HL-60/S4 treated with retinoic acid at 250 ng/mL for 4 days and 3 days (cell line): ENCODE results near the gene L3MBTL1.
"Not testable (repeated sequence)": the region's sequence is repeated elsewhere in the genome, so short reads cannot be mapped to it uniquely, and the experiment has no call there.

Experiments used
- in situ Hi-C: fragments of 300-500 bp; cut with MboI; formaldehyde crosslinking; loops from 2 replicates; pipeline ENCODE4 v1.7.0; 2022; ENCODE audit warnings: low sequenced_read_pairs

Gene L3MBTL1

DNA sequence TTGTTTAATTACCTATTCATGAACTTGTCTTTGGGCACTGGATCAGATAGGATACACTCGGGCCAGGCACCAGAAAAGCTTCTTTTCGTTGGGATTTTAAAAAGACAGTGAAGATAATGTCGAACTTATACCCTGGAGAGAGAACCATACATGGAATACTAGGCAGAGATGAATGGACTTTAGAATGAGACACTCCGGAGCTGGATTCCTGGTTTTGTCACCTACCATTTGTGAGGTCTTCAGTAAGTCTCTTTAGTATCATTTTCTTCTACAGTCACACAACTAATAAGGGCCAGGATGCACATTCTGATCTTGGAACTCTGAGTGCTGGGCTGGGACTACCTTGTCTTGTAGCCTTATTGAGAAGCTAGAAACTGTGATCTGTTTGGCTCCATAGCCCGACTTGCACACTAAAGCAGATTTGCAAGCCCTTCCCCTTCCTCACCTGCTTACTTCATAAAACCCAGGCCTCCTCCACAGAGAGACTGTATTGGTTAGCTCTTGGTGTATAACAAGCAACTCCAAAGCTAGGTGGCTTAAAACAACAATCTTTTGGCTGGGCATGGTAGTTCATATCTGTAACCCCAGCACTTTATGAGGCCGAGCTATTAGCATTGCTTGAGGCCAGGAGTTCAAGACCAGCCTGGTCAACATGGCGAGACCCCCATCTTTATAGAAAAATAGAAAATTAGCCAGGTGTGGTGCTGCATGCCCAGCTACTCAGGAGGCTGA is 75.8 kb downstream of the L3MBTL1 start:
- in situ Hi-C loops, result no loop called here

DNA sequence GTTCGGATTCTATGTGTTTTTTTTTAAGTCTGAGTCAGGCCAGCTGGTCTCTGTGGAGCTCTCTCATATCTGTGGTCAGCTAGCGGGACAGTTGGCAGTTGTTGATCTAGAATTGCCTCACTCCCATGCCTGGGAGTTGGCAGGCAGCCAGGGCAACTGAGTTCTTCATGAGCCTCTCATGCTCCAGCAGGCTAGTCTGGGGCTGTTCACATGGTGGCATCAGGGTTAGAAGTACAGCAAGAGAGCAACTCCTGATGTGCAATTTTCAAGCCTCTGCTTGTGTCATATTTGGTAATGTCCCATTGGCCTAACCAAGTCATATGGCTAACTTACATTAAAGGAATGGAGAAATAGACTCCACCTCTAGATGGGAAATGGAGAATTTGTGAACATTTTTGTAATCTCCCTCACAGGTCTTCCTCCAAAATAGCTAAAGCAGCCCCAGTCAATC is 76.5 kb downstream of the L3MBTL1 start:
- in situ Hi-C loops, result no loop called here

DNA sequence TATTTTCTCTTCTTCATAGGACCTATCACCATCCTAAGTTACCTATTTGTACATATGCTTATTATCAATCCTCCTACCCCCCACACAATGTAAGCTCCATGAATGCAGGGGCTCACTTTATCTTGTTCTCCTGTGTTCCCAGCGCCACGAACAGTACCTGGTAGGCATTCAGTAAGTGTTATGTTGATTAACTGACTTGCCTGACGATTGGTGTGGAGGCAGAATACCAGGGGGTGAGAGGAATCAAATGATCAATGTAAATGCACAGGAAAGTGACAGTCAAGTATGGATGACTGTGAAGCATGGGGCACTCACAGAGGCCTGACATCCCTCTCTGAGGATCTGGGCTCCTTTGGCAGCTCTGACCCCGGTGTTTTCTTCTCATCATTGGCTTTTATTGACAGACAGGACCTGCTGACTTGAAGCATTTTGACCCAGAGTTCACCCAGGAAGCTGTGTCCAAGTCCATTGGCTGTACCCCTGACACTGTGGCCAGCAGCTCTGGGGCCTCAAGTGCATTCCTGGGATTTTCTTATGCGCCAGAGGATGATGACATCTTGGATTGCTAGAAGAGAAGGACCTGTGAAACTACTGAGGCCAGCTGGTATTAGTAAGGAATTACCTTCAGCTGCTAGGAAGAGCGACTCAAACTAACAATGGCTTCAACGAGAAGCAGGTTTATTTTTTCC is 77.1 kb downstream of the L3MBTL1 start:
- in situ Hi-C loops, result no loop called here

DNA sequence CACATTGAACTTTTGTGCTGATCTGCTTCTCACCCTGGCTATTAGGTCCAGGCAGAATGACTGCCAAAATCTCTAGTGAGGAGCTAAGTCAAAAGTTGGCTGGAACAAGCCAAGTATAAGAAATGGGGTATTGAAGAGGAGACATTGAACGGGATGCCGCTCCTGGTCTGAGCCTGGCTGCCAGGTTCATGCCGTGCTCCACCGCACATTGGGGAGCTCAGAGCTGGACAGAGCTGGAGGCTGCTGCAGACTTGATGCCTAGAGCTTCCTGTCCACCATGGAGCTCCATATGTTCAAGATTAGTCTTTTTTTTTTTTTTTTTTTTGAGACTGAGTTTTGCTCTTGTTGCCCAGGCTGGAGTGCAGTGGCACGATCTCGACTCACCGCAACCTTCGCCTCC is 79.1 kb downstream of the L3MBTL1 start:
- in situ Hi-C loops, result no loop called here

DNA sequence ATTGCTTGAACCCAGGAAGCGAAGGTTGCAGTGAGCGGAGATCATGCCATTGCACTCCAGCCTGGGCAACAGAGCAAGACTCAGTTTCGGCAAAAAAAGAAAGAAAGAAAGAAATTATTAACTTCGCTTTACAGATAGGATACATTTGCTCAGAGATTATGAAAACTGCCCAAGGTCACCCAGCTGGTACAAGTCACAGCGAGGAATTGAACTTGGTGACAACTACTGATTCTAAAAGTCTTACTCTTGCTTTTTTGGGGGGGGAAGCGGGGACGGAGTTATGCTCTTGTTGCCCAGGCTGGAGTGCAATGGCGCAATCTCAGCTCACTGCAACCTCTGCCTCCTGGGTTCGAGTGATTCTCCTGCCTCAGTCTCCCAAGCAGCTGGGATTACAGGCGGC is 81.0 kb downstream of the L3MBTL1 start:
- in situ Hi-C loops, result not testable (repeated sequence)

DNA sequence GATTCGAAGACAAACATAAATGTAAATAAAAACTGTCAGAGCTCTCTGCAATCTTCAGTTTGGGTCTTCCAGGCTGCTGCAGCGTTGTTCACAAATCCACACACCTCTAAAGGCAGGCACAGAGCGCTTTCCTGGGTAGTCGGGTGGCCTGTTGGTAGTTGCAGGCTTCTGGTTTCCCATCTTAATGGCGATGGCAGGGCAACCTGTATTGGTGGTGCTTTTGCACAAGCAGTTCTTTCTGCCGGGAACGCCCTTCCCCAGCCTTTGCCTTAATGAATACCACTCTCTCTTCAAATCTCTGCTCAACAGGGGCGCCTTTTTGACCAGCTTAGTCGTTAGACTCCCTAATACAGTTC is 82.5 kb downstream of the L3MBTL1 start:
- in situ Hi-C loops, result no loop called here

DNA sequence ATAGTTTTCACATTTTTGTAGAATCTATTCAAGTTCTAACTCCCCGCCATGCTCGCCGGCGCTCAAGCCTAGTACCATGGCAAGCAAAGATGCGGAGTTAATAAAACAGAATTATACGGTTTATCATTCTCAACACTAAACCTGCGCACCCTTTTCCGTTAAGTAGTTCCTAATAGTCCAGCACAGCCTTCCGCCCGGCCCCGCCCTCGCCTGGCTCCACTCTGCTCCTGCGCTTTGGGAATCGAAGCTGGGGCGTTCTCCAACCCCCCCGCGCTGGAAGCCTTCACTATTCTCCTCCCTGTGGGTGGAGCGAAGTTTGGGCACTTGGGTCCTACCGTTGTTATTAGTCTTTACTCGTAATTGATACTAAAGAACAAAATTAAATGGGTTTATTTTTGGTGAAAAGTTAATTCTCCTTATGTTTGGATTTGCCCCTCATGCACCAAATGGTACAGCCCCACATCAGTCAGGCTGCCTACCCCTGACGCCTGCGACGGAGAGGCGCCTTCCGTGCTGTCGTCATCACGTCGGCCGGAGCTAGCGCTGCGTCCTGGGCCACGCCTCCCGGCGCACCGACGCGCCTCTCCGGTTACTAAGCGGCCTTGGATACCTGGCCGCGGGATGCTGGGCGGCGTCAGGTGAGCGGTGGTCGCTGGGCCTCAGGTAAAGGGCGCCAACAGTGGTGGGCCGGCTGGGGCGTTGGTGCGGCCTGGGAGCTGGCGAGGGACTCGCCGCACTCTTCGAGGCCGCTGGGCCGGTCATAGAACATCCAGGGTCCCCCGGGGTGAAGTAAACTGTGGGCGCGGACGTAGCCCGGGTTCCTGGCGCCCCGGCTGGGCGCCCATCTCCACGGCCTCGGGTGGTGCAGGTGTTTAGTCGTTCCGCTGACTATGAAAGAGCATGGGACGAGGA is 83.2 kb downstream of the L3MBTL1 start, which contains the start of gene IFT52:
TSS of gene IFT52 (plus strand) at position 546 of the 912 bp plus-strand sequence. CDS start 3,762 bp downstream, outside the sequence.
- in situ Hi-C loops, result no loop called here
